Sigmoid colon (tissue), 3 donors: ENCODE measurements around the gene ETDC.

Experiments used
- CTCF ChIP-seq, 4 experiments: fragments of 450-650 bp in 3 of 4; fragments of 200-600 bp in 1 of 4; IDR thresholded peaks; one replicate each; pipeline ENCODE4 v1.5.1; 2016 to 2019; ENCODE audit warnings: antibody characterized with exemption in 4 of 4, mild to moderate bottlenecking in 3 of 4, moderate library complexity in 2 of 4
- POLR2A ChIP-seq, 2 donors: fragments of 450-650 bp; IDR thresholded peaks; one replicate each; pipeline ENCODE4 v1.6.1; 2016; ENCODE audit warnings: antibody characterized with exemption in 2 of 2, mild to moderate bottlenecking in 2 of 2, moderate library complexity in 2 of 2

GRCh38 chrX:135328421-135329005 is 19.2 kb downstream of the ETDC start:
- TF ChIP-seq POLR2A (IDR thresholded peaks at IDR 0.05) (no peak), CTCF (IDR thresholded peaks at IDR 0.05) (no peak)
